ENCODE measurements around the gene TNS3. TPM values are rescaled to one million over a fixed set of nuclear protein-coding genes. Genes with fewer than 3 reads are reported as not detected.
A peak's percentile ranks its signal among the peaks of the same experiment; 100 is the strongest.

Gene TNS3
- total and polyA plus RNA-seq, 2 of the 13 experiments (the other 11 are each of a cell fraction or from before 2014, with no cell fraction given) = 52.9 to 55.7 TPM

DNA sequence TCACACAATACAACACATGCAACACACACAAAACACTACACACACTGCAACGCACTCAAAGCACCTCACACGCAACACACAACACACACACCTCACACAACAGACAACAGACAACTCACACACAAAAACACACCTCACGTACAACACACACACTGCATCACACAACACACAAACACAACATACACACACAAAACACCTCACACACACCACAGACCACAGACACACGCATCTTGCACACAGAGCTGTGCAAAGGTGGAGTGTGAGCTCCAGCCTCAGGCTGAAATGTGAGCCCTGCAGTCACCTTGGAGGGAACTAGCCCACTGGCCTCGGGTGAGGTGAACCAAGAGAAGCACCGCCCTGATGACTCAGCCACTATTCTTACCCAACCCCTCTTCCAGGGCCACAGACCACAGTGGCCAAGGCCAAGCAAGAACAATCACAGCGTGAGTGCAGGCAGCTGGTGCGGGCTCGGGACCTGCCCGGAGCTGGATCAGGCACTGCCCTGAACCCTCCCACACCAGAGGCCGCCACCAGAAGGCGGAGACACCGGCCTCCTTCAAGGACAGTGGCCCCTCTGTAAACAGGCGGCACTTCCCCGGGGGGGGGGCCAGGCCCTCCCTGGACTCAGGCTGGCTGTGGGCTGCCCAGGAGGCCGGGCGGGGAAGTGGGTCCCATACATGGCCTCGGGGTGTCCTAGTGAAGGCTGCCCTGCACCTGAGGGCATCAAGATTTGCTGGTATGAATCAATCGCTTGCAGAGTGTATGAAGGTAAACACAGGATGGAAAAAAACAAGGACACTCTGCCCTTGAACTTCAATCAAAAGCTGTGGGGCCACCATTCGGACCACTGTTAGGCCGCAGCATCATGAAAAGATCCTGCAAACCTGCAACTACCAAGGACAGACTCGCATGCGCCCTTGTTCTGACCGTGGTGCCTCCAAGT, 106.7 kb downstream of the TNS3 start (continued):
- TF ChIP-seq NAIF1 (CRISPR knock-in tag; IDR thresholded peaks at IDR 0.05; ENCODE audit: borderline replicate concordance) (no peak), HES4 (CRISPR knock-in tag; IDR thresholded peaks at IDR 0.05; ENCODE audit: borderline replicate concordance) (peak; percentile 65; the same call in 1 of the 2 replicates), RFX1 (IDR thresholded peaks at IDR 0.05) (no peak), ZNF567 (CRISPR knock-in tag; IDR thresholded peaks at IDR 0.05; ENCODE audit: borderline replicate concordance) (no peak), ATF4 (CRISPR knock-in tag; IDR thresholded peaks at IDR 0.05) (peak in 1 of 2 experiments; percentile 69; a peak in 1 of 4 replicates), ZNF768 (CRISPR knock-in tag; IDR thresholded peaks at IDR 0.05) (0 out of 2 replicates have a peak, but pooled peaks have one; percentile 44), ZNF737 (CRISPR knock-in tag; IDR thresholded peaks at IDR 0.05; ENCODE audit: borderline replicate concordance) (peak; percentile 70; the same call in 1 of the 2 replicates), ZNF709 (CRISPR knock-in tag; IDR thresholded peaks at IDR 0.05) (peak; percentile 87), FLYWCH1 (CRISPR knock-in tag; IDR thresholded peaks at IDR 0.05) (no peak), CCDC6 (CRISPR knock-in tag; IDR thresholded peaks at IDR 0.05) (peak; percentile 95), ZNF674 (CRISPR knock-in tag; IDR thresholded peaks at IDR 0.05; ENCODE audit: low read depth) (peak; percentile 94; the same call in 1 of the 2 replicates), ZFP91 (CRISPR knock-in tag; IDR thresholded peaks at IDR 0.05; ENCODE audit: borderline replicate concordance) (peak; percentile 93; the same call in 1 of the 2 replicates), ZFY (CRISPR knock-in tag; IDR thresholded peaks at IDR 0.05) (no peak), TSC22D2 (CRISPR knock-in tag; IDR thresholded peaks at IDR 0.05; ENCODE audit: borderline replicate concordance) (peak; percentile 47), ZNF263 (CRISPR knock-in tag; IDR thresholded peaks at IDR 0.05) (no peak), FIP1L1 (IDR thresholded peaks at IDR 0.05; ENCODE audit: borderline replicate concordance, insufficient read depth, low read depth, low read length) (no peak), ZNF615 (CRISPR knock-in tag; IDR thresholded peaks at IDR 0.05; ENCODE audit: borderline replicate concordance) (no peak; the same call in 1 of the 2 replicates), NFIB (CRISPR knock-in tag; IDR thresholded peaks at IDR 0.05; ENCODE audit: borderline replicate concordance) (no peak), ZNF713 (CRISPR knock-in tag; IDR thresholded peaks at IDR 0.05) (no peak), ZNF75D (CRISPR knock-in tag; IDR thresholded peaks at IDR 0.05; ENCODE audit: borderline replicate concordance) (no peak), HMGA1 (CRISPR knock-in tag; conservative IDR thresholded peaks at IDR 0.05) (no peak), MXI1 (IDR thresholded peaks at IDR 0.05; ENCODE audit: borderline replicate concordance, low read depth, low read length) (peak; percentile 61; the same call in 1 of the 3 replicates)
- TF ChIP-seq, protein P1, sequence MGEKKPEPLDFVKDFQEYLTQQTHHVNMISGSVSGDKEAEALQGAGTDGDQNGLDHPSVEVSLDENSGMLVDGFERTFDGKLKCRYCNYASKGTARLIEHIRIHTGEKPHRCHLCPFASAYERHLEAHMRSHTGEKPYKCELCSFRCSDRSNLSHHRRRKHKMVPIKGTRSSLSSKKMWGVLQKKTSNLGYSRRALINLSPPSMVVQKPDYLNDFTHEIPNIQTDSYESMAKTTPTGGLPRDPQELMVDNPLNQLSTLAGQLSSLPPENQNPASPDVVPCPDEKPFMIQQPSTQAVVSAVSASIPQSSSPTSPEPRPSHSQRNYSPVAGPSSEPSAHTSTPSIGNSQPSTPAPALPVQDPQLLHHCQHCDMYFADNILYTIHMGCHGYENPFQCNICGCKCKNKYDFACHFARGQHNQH (CRISPR knock-in tag; IDR thresholded peaks at IDR 0.05) = peak; percentile 98
- TF ChIP-seq, protein P2, sequence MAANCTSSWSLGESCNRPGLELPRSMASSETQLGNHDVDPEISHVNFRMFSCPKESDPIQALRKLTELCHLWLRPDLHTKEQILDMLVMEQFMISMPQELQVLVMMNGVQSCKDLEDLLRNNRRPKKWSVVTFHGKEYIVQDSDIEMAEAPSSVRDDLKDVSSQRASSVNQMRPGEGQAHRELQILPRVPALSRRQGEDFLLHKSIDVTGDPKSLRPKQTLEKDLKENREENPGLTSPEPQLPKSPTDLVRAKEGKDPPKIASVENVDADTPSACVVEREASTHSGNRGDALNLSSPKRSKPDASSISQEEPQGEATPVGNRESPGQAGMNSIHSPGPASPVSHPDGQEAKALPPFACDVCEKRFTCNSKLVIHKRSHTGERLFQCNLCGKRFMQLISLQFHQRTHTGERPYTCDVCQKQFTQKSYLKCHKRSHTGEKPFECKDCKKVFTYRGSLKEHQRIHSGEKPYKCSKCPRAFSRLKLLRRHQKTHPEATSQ (CRISPR knock-in tag; IDR thresholded peaks at IDR 0.05; ENCODE audit: borderline replicate concordance) = peak; percentile 70; the same call in 1 of the 2 replicates

Data from HepG2 (cell line).